GM23338 (cell line): ENCODE data around the gene TNNT3. TPM values are rescaled to one million over a fixed set of nuclear protein-coding genes. Genes with fewer than 3 reads are reported as not detected.
"Not testable (repeated sequence)": the region's sequence is repeated elsewhere in the genome, so short reads cannot be mapped to it uniquely, and the experiment has no call there.

Experiments
- ATAC-seq: fragments of 200-7000 bp; cut with Tn5 transposase; 3 replicates; pipeline ENCODE4 v1.9.1; 2020
- DNase-seq: peaks from one replicate; pipeline ENCODE4 v3.0.0-alpha.2; 2015; ENCODE audit warnings: low spot score
- H2AFZ ChIP-seq: fragments of 200-600 bp; sonication (generic); 2 replicates; pipeline ENCODE4 v1.8.0; 2016; ENCODE audit warnings: antibody characterized with exemption, mild to moderate bottlenecking, moderate library complexity
- H3F3A ChIP-seq: fragments of 200-600 bp; sonication (generic); replicated peaks from 2 replicates; pipeline ENCODE4 v1.8.0; 2017; ENCODE audit warnings: antibody characterized with exemption, mixed run types, low read depth
- H3K27ac ChIP-seq: fragments of 200-600 bp; sonication (generic); 2 replicates; pipeline ENCODE4 v1.6.1; 2016; ENCODE audit warnings: low read depth
- H3K27me3 ChIP-seq: fragments of 200-600 bp; sonication (generic); 2 replicates; pipeline ENCODE4 v1.8.0; 2016; ENCODE audit warnings: mild to moderate bottlenecking, mixed run types, moderate library complexity; ENCODE audit not compliant: insufficient read depth
- H3K36me3 ChIP-seq: fragments of 200-600 bp; sonication (generic); 2 replicates; pipeline ENCODE4 v1.8.0; 2016; ENCODE audit warnings: mild to moderate bottlenecking; ENCODE audit not compliant: insufficient read depth
- H3K4me1 ChIP-seq: fragments of 200-600 bp; sonication (generic); 2 replicates; pipeline ENCODE4 v1.8.0; 2016; ENCODE audit warnings: mild to moderate bottlenecking, moderate library complexity; ENCODE audit not compliant: insufficient read depth
- H3K4me2 ChIP-seq: fragments of 200-600 bp; sonication (generic); 2 replicates; pipeline ENCODE4 v1.7.1; 2017; ENCODE audit warnings: mixed run types
- H3K4me3 ChIP-seq: fragments of 200-600 bp; sonication (generic); 2 replicates; pipeline ENCODE4 v1.6.1; 2016; ENCODE audit warnings: mixed run types
- H3K79me2 ChIP-seq: fragments of 200-600 bp; sonication (generic); replicated peaks from 2 replicates; pipeline ENCODE4 v1.8.0; 2017; ENCODE audit warnings: mild to moderate bottlenecking; ENCODE audit not compliant: insufficient read depth
- H3K9me2 ChIP-seq: fragments of 200-600 bp; sonication (generic); 2 replicates; pipeline ENCODE4 v1.8.0; 2017; ENCODE audit not compliant: insufficient read depth
- H4K20me1 ChIP-seq: fragments of 200-600 bp; sonication (generic); replicated peaks from 2 replicates; pipeline ENCODE4 v1.8.0; 2017; ENCODE audit warnings: mild to moderate bottlenecking; ENCODE audit not compliant: insufficient read depth
- H3K27ac Mint-ChIP-seq: 2 replicates; pipeline ENCODE4 v1.8.0; 2020; ENCODE audit warnings: inconsistent platforms, mild to moderate bottlenecking, moderate library complexity, mixed read lengths
- H3K27me3 Mint-ChIP-seq: 3 replicates; pipeline ENCODE4 v1.8.0; 2022; ENCODE audit warnings: low read depth, mild to moderate bottlenecking, moderate library complexity, mixed read lengths, inconsistent platforms; ENCODE audit not compliant: insufficient read depth, poor library complexity
- H3K36me3 Mint-ChIP-seq: 3 replicates; pipeline ENCODE4 v1.8.0; 2021; ENCODE audit warnings: low read depth, mild to moderate bottlenecking, inconsistent platforms, moderate library complexity, mixed read lengths
- H3K4me1 Mint-ChIP-seq: 3 replicates; pipeline ENCODE4 v1.8.0; 2020; ENCODE audit warnings: mild to moderate bottlenecking, inconsistent platforms, mixed read lengths
- H3K4me3 Mint-ChIP-seq: 3 replicates; pipeline ENCODE4 v1.8.0; 2021; ENCODE audit warnings: moderate library complexity, mild to moderate bottlenecking, inconsistent platforms, mixed read lengths
- H3K9me3 Mint-ChIP-seq: 3 replicates; pipeline ENCODE4 v1.8.0; 2020; ENCODE audit warnings: moderate library complexity, mild to moderate bottlenecking, inconsistent platforms, mixed read lengths
- polyA plus RNA-seq: library from polyadenylated mRNA; unstranded; fragments of >200 nt; fragmentation: Nextera tagmentation; extraction: Ambion mirVana; gene quantifications from 2 replicates; pipeline ENCODE4 v1.2.1, GENCODE V29; 2016
- total RNA-seq: library from RNA; depleted of rRNA; stranded (reverse); fragments of >200 nt; shearing (Covaris generic); gene quantifications from 2 replicates; pipeline ENCODE4 v1.2.3, GENCODE V29; 2014
- TF ChIP-seq, protein P1 (sequence below): IDR thresholded peaks from one replicate; pipeline ENCODE4 v1.6.1; 2018; ENCODE audit warnings: antibody characterized with exemption; ENCODE audit not compliant: unreplicated experiment

TNNT3 gene
- total and polyA plus RNA-seq, 2 experiments from 2014 or later, result not detected

- H3K27ac ChIP-seq, H3K4me3 ChIP-seq, H3K4me1 Mint-ChIP-seq, DNase-seq, H3K36me3 ChIP-seq, H3K36me3 Mint-ChIP-seq, H3K4me2 ChIP-seq, H3K9me3 Mint-ChIP-seq, H2AFZ ChIP-seq, H3K4me1 ChIP-seq, H3K27me3 Mint-ChIP-seq, H3F3A ChIP-seq, H3K9me2 ChIP-seq, H3K79me2 ChIP-seq, H3K27me3 ChIP-seq, ATAC-seq, H4K20me1 ChIP-seq, H3K4me3 Mint-ChIP-seq, H3K27ac Mint-ChIP-seq: not testable (repeated sequence)
These were observed 45.7 kb upstream of the TNNT3 start for GRCh38 chr11:1873813-1874150.

- not testable (repeated sequence) for H3K27me3 Mint-ChIP-seq, H2AFZ ChIP-seq, H3K4me1 Mint-ChIP-seq, H3K9me3 Mint-ChIP-seq, ATAC-seq, H3K4me1 ChIP-seq, H3F3A ChIP-seq, H3K4me3 ChIP-seq, H4K20me1 ChIP-seq, H3K9me2 ChIP-seq, H3K27ac ChIP-seq, H3K27me3 ChIP-seq, H3K4me2 ChIP-seq, H3K36me3 Mint-ChIP-seq, H3K4me3 Mint-ChIP-seq, H3K79me2 ChIP-seq, H3K36me3 ChIP-seq, DNase-seq, H3K27ac Mint-ChIP-seq
These were observed 44.9 kb upstream of the TNNT3 start for GRCh38 chr11:1874441-1875092.

- no peak overlapping the region for H3K27ac ChIP-seq
- H3K9me3 Mint-ChIP-seq, result no peaks in the 10 kb centered on the region
- H2AFZ ChIP-seq, result no peak overlapping the region
- TF ChIP-seq, protein P1, sequence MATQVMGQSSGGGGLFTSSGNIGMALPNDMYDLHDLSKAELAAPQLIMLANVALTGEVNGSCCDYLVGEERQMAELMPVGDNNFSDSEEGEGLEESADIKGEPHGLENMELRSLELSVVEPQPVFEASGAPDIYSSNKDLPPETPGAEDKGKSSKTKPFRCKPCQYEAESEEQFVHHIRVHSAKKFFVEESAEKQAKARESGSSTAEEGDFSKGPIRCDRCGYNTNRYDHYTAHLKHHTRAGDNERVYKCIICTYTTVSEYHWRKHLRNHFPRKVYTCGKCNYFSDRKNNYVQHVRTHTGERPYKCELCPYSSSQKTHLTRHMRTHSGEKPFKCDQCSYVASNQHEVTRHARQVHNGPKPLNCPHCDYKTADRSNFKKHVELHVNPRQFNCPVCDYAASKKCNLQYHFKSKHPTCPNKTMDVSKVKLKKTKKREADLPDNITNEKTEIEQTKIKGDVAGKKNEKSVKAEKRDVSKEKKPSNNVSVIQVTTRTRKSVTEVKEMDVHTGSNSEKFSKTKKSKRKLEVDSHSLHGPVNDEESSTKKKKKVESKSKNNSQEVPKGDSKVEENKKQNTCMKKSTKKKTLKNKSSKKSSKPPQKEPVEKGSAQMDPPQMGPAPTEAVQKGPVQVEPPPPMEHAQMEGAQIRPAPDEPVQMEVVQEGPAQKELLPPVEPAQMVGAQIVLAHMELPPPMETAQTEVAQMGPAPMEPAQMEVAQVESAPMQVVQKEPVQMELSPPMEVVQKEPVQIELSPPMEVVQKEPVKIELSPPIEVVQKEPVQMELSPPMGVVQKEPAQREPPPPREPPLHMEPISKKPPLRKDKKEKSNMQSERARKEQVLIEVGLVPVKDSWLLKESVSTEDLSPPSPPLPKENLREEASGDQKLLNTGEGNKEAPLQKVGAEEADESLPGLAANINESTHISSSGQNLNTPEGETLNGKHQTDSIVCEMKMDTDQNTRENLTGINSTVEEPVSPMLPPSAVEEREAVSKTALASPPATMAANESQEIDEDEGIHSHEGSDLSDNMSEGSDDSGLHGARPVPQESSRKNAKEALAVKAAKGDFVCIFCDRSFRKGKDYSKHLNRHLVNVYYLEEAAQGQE, result no peak
- no peak for DNase-seq
- peaks cover 5% of the 10 kb centered on the region for H3K27me3 Mint-ChIP-seq
- no peak overlapping the region for H3K27ac Mint-ChIP-seq
- H3K79me2 ChIP-seq, result no peaks in the 10 kb centered on the region
- no peaks in the 10 kb centered on the region for H3K36me3 ChIP-seq
- H3K4me3 Mint-ChIP-seq, result no peak overlapping the region
- H3K9me2 ChIP-seq, result no peaks in the 10 kb centered on the region
- no peak overlapping the region for H3K4me3 ChIP-seq
- ATAC-seq, result no peak
- H3K4me1 Mint-ChIP-seq, result peaks cover 2% of the 10 kb centered on the region; the same call in 2 of the 3 replicates
- no peaks in the 10 kb centered on the region for H3K36me3 Mint-ChIP-seq
- H4K20me1 ChIP-seq, result no peaks in the 10 kb centered on the region
- no peaks in the 10 kb centered on the region for H3F3A ChIP-seq
- H3K4me1 ChIP-seq, result no peaks in the 10 kb centered on the region
- H3K27me3 ChIP-seq, result no peaks in the 10 kb centered on the region
- no peak overlapping the region for H3K4me2 ChIP-seq
These were observed 44.2 kb upstream of the TNNT3 start for GRCh38 chr11:1875093-1875850.

DNA sequence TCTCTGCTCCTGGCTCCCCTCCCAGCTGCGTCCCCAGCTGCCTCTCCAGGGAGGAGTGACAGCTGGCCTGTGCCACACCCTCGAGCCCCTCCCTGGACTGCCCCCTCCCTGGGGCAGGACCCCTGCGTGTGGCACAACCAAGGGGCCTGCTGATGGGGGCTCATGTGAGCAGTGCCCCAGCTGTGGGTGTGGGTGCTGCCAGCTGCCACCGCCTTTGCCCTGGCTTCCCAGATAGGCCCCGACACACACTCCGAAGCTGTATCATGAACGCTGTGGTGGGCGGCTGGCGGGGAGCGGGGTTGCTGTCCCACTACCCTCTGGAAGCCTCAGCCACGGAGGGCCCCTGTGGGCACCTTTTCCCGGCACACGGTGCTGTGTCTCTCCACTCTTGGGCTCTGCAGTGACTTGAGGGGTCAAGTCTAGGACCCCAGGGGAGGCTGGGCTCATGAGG lies 43.6 kb upstream of the TNNT3 start:
- not testable (repeated sequence) for H2AFZ ChIP-seq, H3K36me3 ChIP-seq, H3K27me3 Mint-ChIP-seq, H3K4me2 ChIP-seq, DNase-seq, H3K4me1 ChIP-seq, H3K4me3 ChIP-seq, H3K27ac ChIP-seq, H3K9me3 Mint-ChIP-seq, H3F3A ChIP-seq, H4K20me1 ChIP-seq, ATAC-seq, H3K4me3 Mint-ChIP-seq, H3K27ac Mint-ChIP-seq, H3K36me3 Mint-ChIP-seq, H3K27me3 ChIP-seq, H3K9me2 ChIP-seq, H3K4me1 Mint-ChIP-seq, H3K79me2 ChIP-seq
